Astrocyte (in vitro differentiated cells and primary cell): ENCODE results near the gene CRP. TPM values are rescaled to one million over a fixed set of nuclear protein-coding genes. Genes with fewer than 3 reads are reported as not detected.

Experiments
- DNase-seq: peaks from one replicate; pipeline ENCODE4 v3.0.0-alpha.2; 2010; ENCODE audit warnings: low read depth
- FAIRE-seq: peaks from 2 replicates; lab custom pipeline; 2011; peaks lifted over from hg19 to GRCh38; lab: Jason Lieb, UNC
- H2AFZ ChIP-seq: 2 replicates; pipeline ENCODE4 v1.6.0; 2012; ENCODE audit warnings: low read depth, low read length, inconsistent platforms
- H3K27ac ChIP-seq: 2 replicates; pipeline ENCODE4 v1.5.1; 2011; ENCODE audit warnings: low read depth, low read length, inconsistent platforms
- H3K27me3 ChIP-seq: 2 replicates; pipeline ENCODE4 v1.6.0; 2011; ENCODE audit warnings: low read length, inconsistent platforms; ENCODE audit not compliant: insufficient read depth
- H3K36me3 ChIP-seq: 2 replicates; pipeline ENCODE4 v1.5.1; 2011; ENCODE audit warnings: low read length, inconsistent platforms; ENCODE audit not compliant: insufficient read depth
- H3K4me1 ChIP-seq: 2 replicates; pipeline ENCODE4 v1.5.1; 2011; ENCODE audit warnings: low read length, inconsistent platforms; ENCODE audit not compliant: insufficient read depth
- H3K4me2 ChIP-seq: 2 replicates; pipeline ENCODE4 v1.6.0; 2012; ENCODE audit warnings: low read length, inconsistent platforms
- H3K4me3 ChIP-seq: 2 replicates; pipeline ENCODE4 v1.5.1; 2011; ENCODE audit warnings: low read depth, mild to moderate bottlenecking, low read length, inconsistent platforms; ENCODE audit not compliant: insufficient read depth
- H3K79me2 ChIP-seq: 2 replicates; pipeline ENCODE4 v1.6.0; 2012; ENCODE audit warnings: mild to moderate bottlenecking, low read length, inconsistent platforms; ENCODE audit not compliant: insufficient read depth
- H3K9ac ChIP-seq: 2 replicates; pipeline ENCODE4 v1.6.0; 2012; ENCODE audit warnings: mild to moderate bottlenecking, low read length, inconsistent platforms
- H3K9me3 ChIP-seq: 2 replicates; pipeline ENCODE4 v1.5.1; 2012; ENCODE audit warnings: low read depth, mild to moderate bottlenecking, low read length, inconsistent platforms; ENCODE audit not compliant: insufficient read depth
- H4K20me1 ChIP-seq: 2 replicates; pipeline ENCODE4 v1.6.0; 2012; ENCODE audit warnings: low read length, inconsistent platforms; ENCODE audit not compliant: insufficient read depth
- H3K27ac Mint-ChIP-seq: one replicate; pipeline ENCODE4 v1.8.0; 2021; ENCODE audit warnings: mild to moderate bottlenecking, mixed read lengths; ENCODE audit not compliant: unreplicated experiment
- H3K27me3 Mint-ChIP-seq: one replicate; pipeline ENCODE4 v1.8.0; 2021; ENCODE audit warnings: low read depth, mixed read lengths; ENCODE audit not compliant: unreplicated experiment
- H3K36me3 Mint-ChIP-seq: one replicate; pipeline ENCODE4 v1.8.0; 2021; ENCODE audit warnings: low read depth, mixed read lengths; ENCODE audit not compliant: unreplicated experiment
- H3K4me1 Mint-ChIP-seq: one replicate; pipeline ENCODE4 v1.8.0; 2021; ENCODE audit warnings: low read depth, mixed read lengths; ENCODE audit not compliant: unreplicated experiment
- H3K4me3 Mint-ChIP-seq: one replicate; pipeline ENCODE4 v1.8.0; 2021; ENCODE audit warnings: mild to moderate bottlenecking, moderate library complexity, mixed read lengths; ENCODE audit not compliant: unreplicated experiment
- H3K9me3 Mint-ChIP-seq: one replicate; pipeline ENCODE4 v1.8.0; 2021; ENCODE audit warnings: mild to moderate bottlenecking, mixed read lengths; ENCODE audit not compliant: unreplicated experiment
- CTCF ChIP-seq: IDR thresholded peaks from 2 replicates; pipeline ENCODE4 v1.5.1; 2011; ENCODE audit warnings: low read depth, mild to moderate bottlenecking, inconsistent platforms, low read length, moderate library complexity; ENCODE audit not compliant: insufficient read depth
- EZH2 ChIP-seq: IDR thresholded peaks from 2 replicates; pipeline ENCODE4 v1.6.1; 2012; ENCODE audit warnings: mild to moderate bottlenecking, low read length, inconsistent platforms; ENCODE audit not compliant: insufficient read depth
- total RNA-seq: library from RNA; stranded (reverse); gene quantifications from 2 replicates; pipeline ENCODE4 v1.2.1, GENCODE V29; 2021

CRP gene
- total RNA-seq, 1 donor from 2014 or later: not detected

- H3K9me3 Mint-ChIP-seq: no peaks in the 10 kb centered on the region
- H3K4me3 ChIP-seq: no peak overlapping the region
- H3K4me3 Mint-ChIP-seq: no peak overlapping the region
- no peak overlapping the region for H3K27ac ChIP-seq
- H3K36me3 ChIP-seq: no peaks in the 10 kb centered on the region
- H3K9ac ChIP-seq: no peak overlapping the region
- H3K79me2 ChIP-seq: no peaks in the 10 kb centered on the region
- FAIRE-seq: no peak
- TF ChIP-seq CTCF: no peak
- TF ChIP-seq EZH2: no peak
- no peaks in the 10 kb centered on the region for H4K20me1 ChIP-seq
- no peak overlapping the region for H3K4me2 ChIP-seq
- no peak overlapping the region for H3K27ac Mint-ChIP-seq
- no peak overlapping the region for H2AFZ ChIP-seq
- no peaks in the 10 kb centered on the region for H3K36me3 Mint-ChIP-seq
- H3K27me3 Mint-ChIP-seq: peaks cover 2% of the 10 kb centered on the region
- no peak for DNase-seq
- H3K9me3 ChIP-seq: no peaks in the 10 kb centered on the region
- no peaks in the 10 kb centered on the region for H3K4me1 ChIP-seq
- no peaks in the 10 kb centered on the region for H3K27me3 ChIP-seq
- no peaks in the 10 kb centered on the region for H3K4me1 Mint-ChIP-seq
These were observed 14.1 kb downstream of the CRP start for GRCh38 chr1:159700312-159700711.

- Mint-ChIP-seq H3K36me3 (no peaks in the 10 kb centered on the region), H3K9me3 (no peaks in the 10 kb centered on the region), H3K4me3 (no peak overlapping the region), H3K27me3 (peaks cover 2% of the 10 kb centered on the region), H3K4me1 (no peaks in the 10 kb centered on the region), H3K27ac (no peak overlapping the region)
- no peaks in the 10 kb centered on the region for H3K9me3 ChIP-seq
- no peaks in the 10 kb centered on the region for H3K36me3 ChIP-seq
- no peaks in the 10 kb centered on the region for H3K4me1 ChIP-seq
- FAIRE-seq (no peak), DNase-seq (no peak)
- H3K79me2 ChIP-seq: no peaks in the 10 kb centered on the region
- no peaks in the 10 kb centered on the region for H4K20me1 ChIP-seq
- H3K27me3 ChIP-seq: no peaks in the 10 kb centered on the region
- TF ChIP-seq CTCF (no peak), EZH2 (no peak)
- no peak overlapping the region for H3K4me2 ChIP-seq
- no peak overlapping the region for H3K27ac ChIP-seq
- H3K9ac ChIP-seq: no peak overlapping the region
- H3K4me3 ChIP-seq: no peak overlapping the region
- no peak overlapping the region for H2AFZ ChIP-seq
These were observed 14.7 kb downstream of the CRP start for GRCh38 chr1:159699653-159700052.

GRCh38 chr1:159699246-159699645, 15.1 kb downstream of the CRP start:
- no peak for FAIRE-seq
- Histone ChIP-seq H3K27ac (no peak overlapping the region), H3K79me2 (no peaks in the 10 kb centered on the region), H3K4me3 (no peak overlapping the region), H3K9ac (no peak overlapping the region), H2AFZ (no peak overlapping the region), H3K36me3 (no peaks in the 10 kb centered on the region), H3K27me3 (no peaks in the 10 kb centered on the region), H3K9me3 (no peaks in the 10 kb centered on the region), H3K4me2 (no peak overlapping the region), H4K20me1 (no peaks in the 10 kb centered on the region), H3K4me1 (no peaks in the 10 kb centered on the region)
- DNase-seq: no peak
- TF ChIP-seq CTCF (no peak), EZH2 (no peak)
- no peak overlapping the region for H3K4me3 Mint-ChIP-seq
- no peaks in the 10 kb centered on the region for H3K9me3 Mint-ChIP-seq
- no peak overlapping the region for H3K27ac Mint-ChIP-seq
- H3K4me1 Mint-ChIP-seq: no peaks in the 10 kb centered on the region
- no peaks in the 10 kb centered on the region for H3K36me3 Mint-ChIP-seq
- H3K27me3 Mint-ChIP-seq: peaks cover 2% of the 10 kb centered on the region
